Esophagus squamous epithelium (tissue), 5 donors: Measurements from ENCODE around the gene RNU2-1. TPM values are rescaled to one million over a fixed set of nuclear protein-coding genes. Genes with fewer than 3 reads are reported as not detected.
"Not testable (repeated sequence)": the region's sequence is repeated elsewhere in the genome, so short reads cannot be mapped to it uniquely, and the experiment has no call there.

Experiments used
- DNase-seq: peaks from one replicate; lab custom pipeline; 2025; lab: John Stamatoyannopoulos, UW
- H3K27ac ChIP-seq, 4 donors: fragments of 200-600 bp; sonication (generic); one replicate each; pipeline ENCODE4 v1.5.1; 2016 to 2019; ENCODE audit warnings: mild to moderate bottlenecking in 1 of 4
- H3K27me3 ChIP-seq, 4 donors: fragments of 200-600 bp; sonication (generic); 1 replicate in 3 of 4; 2 replicates in 1 of 4; pipeline versions ENCODE4 v1.5.1 to v1.6.0; 2017 to 2021; ENCODE audit warnings: antibody characterized with exemption in 1 of 4
- H3K36me3 ChIP-seq, 3 donors: fragments of 200-600 bp; sonication (generic); one replicate each; pipeline ENCODE4 v1.5.1; 2016 to 2019
- H3K4me1 ChIP-seq, 3 donors: fragments of 200-600 bp; sonication (generic); one replicate each; pipeline ENCODE4 v1.5.1; 2017 to 2019
- H3K4me3 ChIP-seq, 4 donors: fragments of 200-600 bp; sonication (generic); 1 replicate in 3 of 4; 2 replicates in 1 of 4; pipeline ENCODE4 v1.5.1; 2016 to 2019; ENCODE audit warnings: mild to moderate bottlenecking in 2 of 4, moderate library complexity in 1 of 4
- H3K9me3 ChIP-seq, 3 donors: fragments of 200-600 bp; sonication (generic); one replicate each; pipeline ENCODE4 v1.5.1; 2016 to 2019
- CTCF ChIP-seq, 6 experiments: fragments of 450-650 bp in 4 of 6; fragments of 200-600 bp in 2 of 6; sonication (generic) in 2 of 6; IDR thresholded peaks; one replicate each; pipeline ENCODE4 v1.5.1; 2016 to 2019; ENCODE audit warnings: antibody characterized with exemption in 6 of 6, mild to moderate bottlenecking in 4 of 6, moderate library complexity in 4 of 6
- POLR2A ChIP-seq, 4 donors: fragments of 450-650 bp; IDR thresholded peaks; one replicate each; pipeline ENCODE4 v1.6.1; 2017; ENCODE audit warnings: antibody characterized with exemption in 4 of 4, mild to moderate bottlenecking in 4 of 4, moderate library complexity in 3 of 4
- WGBS, 2 donors: methylation state at CpG; one replicate each; pipeline ENCODE4 v1.1.5; 2018; 5-methylcytosine and 5-hydroxymethylcytosine counted together
- intact Hi-C: fragments of 100-400 bp; cut with DNase I; formaldehyde crosslinking; loops from one replicate; pipeline ENCODE4 v1.15.0; 2022
- small RNA-seq, 4 donors: library from RNA; depleted of rRNA; stranded (forward); fragments of <200 nt; gene quantifications; one replicate each; pipeline ENCODE3, GENCODE V24; 2016
- total RNA-seq, 4 donors: library from RNA; depleted of rRNA; stranded (reverse); fragments of >200 nt; gene quantifications; one replicate each; pipeline ENCODE4 v1.1.0, GENCODE V29; 2016
- donor health status: DM: yes; HTN: yes; CAD: no.

Gene RNU2-1
- total RNA-seq, 4 donors from 2014 or later, result not detected

GRCh38 chr17:43200127-43200526 is 33.6 kb downstream of the RNU2-1 start:
- TF ChIP-seq POLR2A (IDR thresholded peaks at IDR 0.05) (no peak), CTCF (IDR thresholded peaks at IDR 0.05) (no peak)
- WGBS, 2 donors, result 80 to 100% methylated on average over 1 to 3 of the region's 4 CpGs
- DNase-seq, result no peak

GRCh38 chr17:43199633-43200032 is 34.1 kb downstream of the RNU2-1 start:
- TF ChIP-seq CTCF (IDR thresholded peaks at IDR 0.05), result no peak
- 95 to 100% methylated on average over 2 of the region's 2 CpGs for WGBS, 2 donors
- H3K36me3 ChIP-seq, result peaks cover 36 to 100% (median 76%) of the 10 kb centered on the region in 3 donors
- no peaks in the 10 kb centered on the region for H3K27me3 ChIP-seq
- no peak overlapping the region for H3K27ac ChIP-seq
- intact Hi-C loops, result no loop called here
- DNase-seq, result no peak
- H3K9me3 ChIP-seq, result no peaks in the 10 kb centered on the region
- no peak overlapping the region for H3K4me3 ChIP-seq
- no peaks in the 10 kb centered on the region for H3K4me1 ChIP-seq

More at GRCh38 chr17:43200127-43200526, 33.6 kb downstream of the RNU2-1 start:
- Histone ChIP-seq H3K27me3 (no peaks in the 10 kb centered on the region), H3K9me3 (no peaks in the 10 kb centered on the region), H3K27ac (no peak overlapping the region), H3K4me1 (no peaks in the 10 kb centered on the region), H3K4me3 (no peak overlapping the region), H3K36me3 (peaks cover 31 to 100% (median 71%) of the 10 kb centered on the region in 3 donors)
- intact Hi-C loops, result no loop called here

- H3K27me3 ChIP-seq, result no peaks in the 10 kb centered on the region
- H3K9me3 ChIP-seq, result no peaks in the 10 kb centered on the region
- DNase-seq, result no peak
- no peak for TF ChIP-seq POLR2A (IDR thresholded peaks at IDR 0.05)
- TF ChIP-seq CTCF (IDR thresholded peaks at IDR 0.05), result no peak
- no peak overlapping the region for H3K4me3 ChIP-seq
- no peak overlapping the region for H3K27ac ChIP-seq
- intact Hi-C loops, result no loop called here
- H3K4me1 ChIP-seq, result no peaks in the 10 kb centered on the region
- WGBS, 2 donors, result 85 to 92% methylated on average over 4 to 5 of the region's 5 CpGs
- H3K36me3 ChIP-seq, result peaks cover 47 to 100% (median 89%) of the 10 kb centered on the region in 3 donors
Measured at GRCh38 chr17:43193251-43193650, 40.5 kb downstream of the RNU2-1 start.

- H3K27ac ChIP-seq, DNase-seq, H3K9me3 ChIP-seq, H3K4me1 ChIP-seq, H3K4me3 ChIP-seq, intact Hi-C loops, H3K27me3 ChIP-seq: not testable (repeated sequence)
- H3K36me3 ChIP-seq, result peaks cover 13 to 99% (median 52%) of the 10 kb centered on the region in 3 donors
- WGBS, 2 donors, result 92 to 93% methylated on average over 4 to 5 of the region's 5 CpGs
Measured at GRCh38 chr17:43186656-43187055, 47.1 kb downstream of the RNU2-1 start.

- Histone ChIP-seq H3K27ac (no peak overlapping the region), H3K4me1 (no peaks in the 10 kb centered on the region), H3K27me3 (no peaks in the 10 kb centered on the region), H3K36me3 (peaks cover 16 to 99% (median 31%) of the 10 kb centered on the region in 3 donors), H3K9me3 (no peaks in the 10 kb centered on the region), H3K4me3 (no peak overlapping the region)
- intact Hi-C loops, result no loop called here
- DNase-seq, result no peak
- 89 to 91% methylated on average over 3 of the region's 3 CpGs for WGBS, 2 donors
- no peak for TF ChIP-seq CTCF (IDR thresholded peaks at IDR 0.05)
- no peak for TF ChIP-seq POLR2A (IDR thresholded peaks at IDR 0.05)
Measured at GRCh38 chr17:43183921-43184320, 49.9 kb downstream of the RNU2-1 start.

Small RNA genes lying within 50 kb of the gene (small RNA-seq; reads per million reads assigned to genes)
- gene RF00004 (0 reads per million in 4 donors), gene RNU2-1 (0 reads per million in 4 donors)

Other genes with a start within 250 kb of the RNU2-1 start
- gene RPL27, start 235.6 kb downstream of the RNU2-1 start, total RNA-seq, result 1,000 to 10,000 TPM in 3 of 4 donors, 100 to 1,000 TPM in 1; 775 to 1,810 (median 1,289) TPM
- 10 to 100 TPM in 3 of 4 donors, 1 to 10 TPM in 1; 5.9 to 24.4 (median 13.6) TPM for gene IFI35, start 227.2 kb downstream of the RNU2-1 start, total RNA-seq
- gene VAT1, start 211.6 kb downstream of the RNU2-1 start, total RNA-seq, result 100 to 1,000 TPM in 3 of 4 donors, 10 to 100 TPM in 1; 50.5 to 154 (median 110) TPM
- gene RND2, start 208.7 kb downstream of the RNU2-1 start, total RNA-seq, result under 1 TPM in 3 of 4 donors, not detected in 1; 0.30 to 0.76 (median 0.53) TPM
- 10 to 100 TPM in 2 of 4 donors, 1 to 10 TPM in 2; 6.3 to 20.7 (median 9.8) TPM for gene BRCA1, start 108.6 kb downstream of the RNU2-1 start, total RNA-seq
- 10 to 100 TPM; 30.6 to 61.6 (median 42.0) TPM for gene NBR1, start 62.8 kb downstream of the RNU2-1 start, total RNA-seq
- 1 to 10 TPM in 3 of 4 donors, under 1 TPM in 1; 0.27 to 2.5 (median 1.6) TPM for gene TMEM106A, start 22.1 kb downstream of the RNU2-1 start, total RNA-seq
- gene CCDC200, start 5.4 kb downstream of the RNU2-1 start, total RNA-seq, result not detected
- gene ARL4D, start 165.0 kb upstream of the RNU2-1 start, total RNA-seq, result 10 to 100 TPM; 54.2 to 94.1 (median 61.5) TPM
- gene DHX8, start 250.0 kb upstream of the RNU2-1 start, total RNA-seq, result 10 to 100 TPM; 28.1 to 32.3 (median 31.0) TPM